ENCODE data around the gene PYGB. TPM values are rescaled to one million over a fixed set of nuclear protein-coding genes. Genes with fewer than 3 reads are reported as not detected.

Gene PYGB
- total RNA-seq, 1 donor = 203 TPM

GRCh38 chr20:25282796-25283195 is 34.9 kb downstream of the PYGB start:
- H3K4me3 ChIP-seq (ENCODE audit: low read depth, low read length) = no peak overlapping the region
- no peak for DNase-seq (ENCODE audit: low read depth)
- no peak for TF ChIP-seq CTCF (IDR thresholded peaks at IDR 0.05; ENCODE audit: insufficient read depth, low read length)

GRCh38 chr20:25283221-25283951 is 35.5 kb downstream of the PYGB start:
- no peak overlapping the region for H3K4me3 ChIP-seq (ENCODE audit: low read depth, low read length)
- DNase-seq (ENCODE audit: low read depth) = no peak
- no peak for TF ChIP-seq CTCF (IDR thresholded peaks at IDR 0.05; ENCODE audit: insufficient read depth, low read length)

GRCh38 chr20:25284131-25284601 is 36.3 kb downstream of the PYGB start:
- TF ChIP-seq CTCF (IDR thresholded peaks at IDR 0.05; ENCODE audit: insufficient read depth, low read length) = no peak
- H3K4me3 ChIP-seq (ENCODE audit: low read depth, low read length) = no peak overlapping the region
- DNase-seq (ENCODE audit: low read depth) = no peak

GRCh38 chr20:25285091-25285647 is 37.3 kb downstream of the PYGB start:
- no peak for DNase-seq (ENCODE audit: low read depth)
- no peak for TF ChIP-seq CTCF (IDR thresholded peaks at IDR 0.05; ENCODE audit: insufficient read depth, low read length)
- H3K4me3 ChIP-seq (ENCODE audit: low read depth, low read length) = no peak overlapping the region

- DNase-seq (ENCODE audit: low read depth) = no peak
- TF ChIP-seq CTCF (IDR thresholded peaks at IDR 0.05; ENCODE audit: insufficient read depth, low read length) = no peak
- no peak overlapping the region for H3K4me3 ChIP-seq (ENCODE audit: low read depth, low read length)
Observed at GRCh38 chr20:25285856-25286798, 38.2 kb downstream of the PYGB start.

- no peak for DNase-seq (ENCODE audit: low read depth)
Observed at GRCh38 chr20:25286917-25287316, 39.0 kb downstream of the PYGB start.

More at GRCh38 chr20:25286917-25287316, 39.0 kb downstream of the PYGB start:
- H3K4me3 ChIP-seq (ENCODE audit: low read depth, low read length) = no peak overlapping the region
- TF ChIP-seq CTCF (IDR thresholded peaks at IDR 0.05; ENCODE audit: insufficient read depth, low read length) = no peak
